Measurements from ENCODE around the gene HOTAIR.

- TF ChIP-seq CTCF (IDR thresholded peaks at IDR 0.05; ENCODE audit: low read length) (no peak), EZH2 (optimal IDR thresholded peaks at IDR 0.05; ENCODE audit: low read depth, low read length) (no peak)
Measured at GRCh38 chr12:53958128-53958527, 16.6 kb downstream of the HOTAIR start.

All from MM.1S (cell line).